BJ (cell line): ENCODE results near the gene STK11. TPM values are rescaled to one million over a fixed set of nuclear protein-coding genes. Genes with fewer than 3 reads are reported as not detected.
"Not testable (repeated sequence)": the region's sequence is repeated elsewhere in the genome, so short reads cannot be mapped to it uniquely, and the experiment has no call there.

Experiments
- CTCF ChIA-PET: fragments of 350-600 bp; formaldehyde crosslinking; extraction: SDS; loops from one replicate; lab custom pipeline; 2021; ENCODE audit warnings: antibody characterized with exemption, inconsistent platforms; lab: Yijun Ruan, JAX
- POLR2A ChIA-PET: fragments of 300-600 bp; sonication (Branson Sonifier 250); formaldehyde crosslinking; extraction: SDS; loops from one replicate; lab custom pipeline; 2021; ENCODE audit warnings: antibody characterized with exemption; lab: Charles Lee
- DNase-seq: peaks from one replicate; pipeline ENCODE4 v3.0.0-alpha.2; 2011; ENCODE audit warnings: low read depth
- H3K27me3 ChIP-seq: 2 replicates; pipeline ENCODE4 v1.6.0; 2011; ENCODE audit warnings: low read length; ENCODE audit not compliant: control insufficient read depth, insufficient read depth
- H3K36me3 ChIP-seq: 2 replicates; pipeline ENCODE4 v1.5.1; 2011; ENCODE audit warnings: low read length; ENCODE audit not compliant: control insufficient read depth, insufficient read depth
- H3K4me3 ChIP-seq: 2 replicates; pipeline ENCODE4 v1.5.1; 2011; ENCODE audit warnings: low read depth, mild to moderate bottlenecking, control low read depth, low read length
- CTCF ChIP-seq: IDR thresholded peaks from 2 replicates; pipeline ENCODE4 v1.5.1; 2011; ENCODE audit warnings: low read depth, mild to moderate bottlenecking, control low read depth, inconsistent platforms, low read length, moderate library complexity; ENCODE audit not compliant: insufficient read depth
- polyA plus RNA-seq: library from polyadenylated mRNA; depleted of rRNA; stranded (reverse); fragments of >200 nt; gene quantifications from 2 replicates; pipeline ENCODE4 v1.2.3, GENCODE V29; 2011

STK11 gene
- polyA plus RNA-seq, 1 experiment: 33.6 TPM

GRCh38 chr19:1243768-1244692, 38.5 kb downstream of the STK11 start:
- CTCF ChIA-PET: interaction anchor here (0.6 to 7.5 kb wide), 40 partner anchors 9 to 341 kb away, joined by 3 to 437 read pairs (median 4); partner anchors contain the start of genes CIRBP, FAM174C, GPX4 and RNU6-2
- POLR2A ChIA-PET: interaction anchor here (0.5 to 4.5 kb wide), 6 partner anchors 9 to 259 kb away, joined by 3 to 78 read pairs (median 6); partner anchors contain the start of genes CIRBP and FAM174C
- Histone ChIP-seq H3K4me3 (peak overlapping the region; percentile 24), H3K36me3 (peaks cover 2% of the 10 kb centered on the region), H3K27me3 (no peaks in the 10 kb centered on the region)
- peak; percentile 98 for TF ChIP-seq CTCF
- DNase-seq: no peak

- POLR2A ChIA-PET: interaction anchor here (0.5 to 4.5 kb wide), 5 partner anchors 8 to 260 kb away, joined by 3 to 78 read pairs (median 7); partner anchors contain the start of gene CIRBP
- Histone ChIP-seq H3K36me3 (peaks cover 2% of the 10 kb centered on the region), H3K4me3 (peak overlapping the region; percentile 24), H3K27me3 (no peaks in the 10 kb centered on the region)
- DNase-seq: no peak
- TF ChIP-seq CTCF: no peak
- CTCF ChIA-PET: interaction anchor here (0.6 to 7.5 kb wide), 37 partner anchors 8 to 342 kb away, joined by 3 to 437 read pairs (median 4); partner anchors contain the start of genes CIRBP, FAM174C, GPX4 and RNU6-2
Observed at GRCh38 chr19:1244693-1245451, 39.3 kb downstream of the STK11 start.

GRCh38 chr19:1245494-1246264, 40.1 kb downstream of the STK11 start:
- Histone ChIP-seq H3K4me3 (no peak overlapping the region), H3K27me3 (no peaks in the 10 kb centered on the region), H3K36me3 (peaks cover 5% of the 10 kb centered on the region)
- POLR2A ChIA-PET: interaction anchor here (4.5 kb wide), 1 partner anchor 24 kb away, joined by 78 read pairs; the partner anchor contains the start of gene CIRBP
- CTCF ChIA-PET: interaction anchor here (0.5 to 7.5 kb wide), 4 partner anchors 10 to 330 kb away, joined by 3 to 437 read pairs (median 12); partner anchors contain the start of gene CIRBP
- no peak for DNase-seq
- no peak for TF ChIP-seq CTCF

- POLR2A ChIA-PET: interaction anchor here (4.5 kb wide), 1 partner anchor 23 kb away, joined by 78 read pairs; the partner anchor contains the start of gene CIRBP
Observed at GRCh38 chr19:1246265-1247087, 40.9 kb downstream of the STK11 start.

More at GRCh38 chr19:1246265-1247087, 40.9 kb downstream of the STK11 start:
- H3K4me3 ChIP-seq, H3K36me3 ChIP-seq, DNase-seq, H3K27me3 ChIP-seq: not testable (repeated sequence)
- CTCF ChIA-PET: interaction anchor here (0.6 to 7.5 kb wide), 2 partner anchors 8 to 17 kb away, joined by 3 to 437 read pairs; partner anchors contain the start of gene CIRBP
